GM12892 (cell line): ENCODE data around the gene NUTM2A.
"Not testable (repeated sequence)": the region's sequence is repeated elsewhere in the genome, so short reads cannot be mapped to it uniquely, and the experiment has no call there.

Source experiments
- DNase-seq: peaks from one replicate; pipeline ENCODE4 v3.0.0; 2011; ENCODE audit not compliant: insufficient read length
- FAIRE-seq: peaks from 2 replicates; lab custom pipeline; 2011; peaks lifted over from hg19 to GRCh38; lab: Jason Lieb, UNC

The NUTM2A gene

GRCh38 chr10:87242192-87242591 lies 16.9 kb downstream of the NUTM2A start:
- not testable (repeated sequence) for FAIRE-seq, DNase-seq

GRCh38 chr10:87247335-87247734 lies 22.1 kb downstream of the NUTM2A start:
- FAIRE-seq, DNase-seq: not testable (repeated sequence)

GRCh38 chr10:87248818-87249353 lies 23.6 kb downstream of the NUTM2A start:
- DNase-seq, FAIRE-seq: not testable (repeated sequence)

- not testable (repeated sequence) for DNase-seq, FAIRE-seq
Measured at GRCh38 chr10:87280749-87281392, 55.6 kb downstream of the NUTM2A start.
